ENCODE data around the gene NCK1. TPM values are rescaled to one million over a fixed set of nuclear protein-coding genes. Genes with fewer than 3 reads are reported as not detected.

The NCK1 gene
- total RNA-seq, 4 donors from 2014 or later = 35.4 to 44.6 (median 42.7) TPM

GRCh38 chr3:136819392-136819730, 42.6 kb upstream of the NCK1 start:
- Histone ChIP-seq H3K27me3 (no peaks in the 10 kb centered on the region), H3K9me3 (peaks cover 0 to 7% (median 0%) of the 10 kb centered on the region in 3 donors), H3K36me3 (no peaks in the 10 kb centered on the region), H3K27ac (peak overlapping the region in 3 of 4 donors; percentile 71 to 84 (median 79)), H3K4me1 (peaks cover 0 to 29% (median 4%) of the 10 kb centered on the region in 3 donors), H3K4me3 (peak overlapping the region; percentile 63 to 72)
- 0% methylated on average over 1 to 2 of the region's 21 CpGs for WGBS, 2 donors (ENCODE audit: low coverage in 1 of 2)
- TF ChIP-seq POLR2AphosphoS5 (IDR thresholded peaks at IDR 0.05) = no peak
- TF ChIP-seq EP300 (IDR thresholded peaks at IDR 0.05) = no peak
- TF ChIP-seq CTCF (IDR thresholded peaks at IDR 0.05) = no peak
- TF ChIP-seq POLR2A (IDR thresholded peaks at IDR 0.05) = no peak
- ATAC-seq = peak; percentile 64

GRCh38 chr3:136819731-136820679, 42.0 kb upstream of the NCK1 start:
- 8 to 9% methylated on average over 21 to 27 of the region's 51 CpGs for WGBS, 2 donors (ENCODE audit: low coverage in 1 of 2)
- ATAC-seq = peak; percentile 42
- H3K36me3 ChIP-seq = no peaks in the 10 kb centered on the region
- H3K4me1 ChIP-seq = peaks cover 0 to 29% (median 4%) of the 10 kb centered on the region in 3 donors
- no peaks in the 10 kb centered on the region for H3K27me3 ChIP-seq
- no peak for TF ChIP-seq POLR2AphosphoS5 (IDR thresholded peaks at IDR 0.05)
- no peak for TF ChIP-seq EP300 (IDR thresholded peaks at IDR 0.05)
- H3K9me3 ChIP-seq = peaks cover 0 to 8% (median 0%) of the 10 kb centered on the region in 3 donors
- peak overlapping the region; percentile 63 to 72 for H3K4me3 ChIP-seq
- H3K27ac ChIP-seq = peak overlapping the region in 3 of 4 donors; percentile 71 to 84 (median 79)

- ATAC-seq = no peak
- Histone ChIP-seq H3K4me3 (no peak overlapping the region), H3K36me3 (no peaks in the 10 kb centered on the region), H3K4me1 (peaks cover 4 to 30% (median 7%) of the 10 kb centered on the region in 3 donors), H3K27ac (no peak overlapping the region), H3K27me3 (no peaks in the 10 kb centered on the region), H3K9me3 (no peaks in the 10 kb centered on the region)
- WGBS, 2 donors (ENCODE audit: low coverage in 1 of 2) = 30 to 50% methylated on average over 1 of the region's 1 CpG
- TF ChIP-seq POLR2AphosphoS5 (IDR thresholded peaks at IDR 0.05) (no peak), CTCF (IDR thresholded peaks at IDR 0.05) (no peak), POLR2A (IDR thresholded peaks at IDR 0.05) (no peak), EP300 (IDR thresholded peaks at IDR 0.05) (no peak)
Measured at GRCh38 chr3:136831461-136831860, 30.5 kb upstream of the NCK1 start.

- Histone ChIP-seq H3K9me3 (no peaks in the 10 kb centered on the region), H3K4me3 (no peak overlapping the region), H3K27ac (peak overlapping the region in 2 of 4 donors; percentile 61 to 67), H3K36me3 (no peaks in the 10 kb centered on the region), H3K4me1 (peaks cover 12 to 67% (median 16%) of the 10 kb centered on the region in 3 donors), H3K27me3 (no peaks in the 10 kb centered on the region)
- no peak for ATAC-seq
- WGBS, 2 donors (ENCODE audit: low coverage in 1 of 2) = 85 to 100% methylated on average over 1 of the region's 1 CpG
- TF ChIP-seq POLR2A (IDR thresholded peaks at IDR 0.05) (no peak), EP300 (IDR thresholded peaks at IDR 0.05) (no peak), POLR2AphosphoS5 (IDR thresholded peaks at IDR 0.05) (no peak), CTCF (IDR thresholded peaks at IDR 0.05) (no peak)
Measured at GRCh38 chr3:136835089-136835812, 26.8 kb upstream of the NCK1 start.

- H3K27me3 ChIP-seq = no peaks in the 10 kb centered on the region
- H3K36me3 ChIP-seq = no peaks in the 10 kb centered on the region
- peaks cover 12 to 72% (median 16%) of the 10 kb centered on the region in 3 donors for H3K4me1 ChIP-seq
- H3K4me3 ChIP-seq = no peak overlapping the region
- 23 to 31% methylated on average over 2 of the region's 3 CpGs for WGBS, 2 donors (ENCODE audit: low coverage in 1 of 2)
- no peaks in the 10 kb centered on the region for H3K9me3 ChIP-seq
- TF ChIP-seq EP300 (IDR thresholded peaks at IDR 0.05) (no peak), CTCF (IDR thresholded peaks at IDR 0.05) (no peak), POLR2AphosphoS5 (IDR thresholded peaks at IDR 0.05) (no peak), POLR2A (IDR thresholded peaks at IDR 0.05) (no peak)
- H3K27ac ChIP-seq = peak overlapping the region in 3 of 4 donors; percentile 30 to 67 (median 61)
- no peak for ATAC-seq
Measured at GRCh38 chr3:136835813-136836510, 26.0 kb upstream of the NCK1 start.

Measured in gastroesophageal sphincter (tissue), 4 donors.